Nasal cavity respiratory epithelium epithelial cell of viscerocranial mucosa (primary cell): Measurements from ENCODE around the gene ZNF213. TPM values are rescaled to one million over a fixed set of nuclear protein-coding genes. Genes with fewer than 3 reads are reported as not detected.

Experiments used
- total RNA-seq: library from RNA; depleted of rRNA; stranded (reverse); fragments of >200 nt; gene quantifications from 2 replicates; pipeline ENCODE4 v1.2.3, GENCODE V29; 2014

Gene ZNF213
- 13.7 and 22.8 TPM in 2 replicates for total RNA-seq

DNA sequence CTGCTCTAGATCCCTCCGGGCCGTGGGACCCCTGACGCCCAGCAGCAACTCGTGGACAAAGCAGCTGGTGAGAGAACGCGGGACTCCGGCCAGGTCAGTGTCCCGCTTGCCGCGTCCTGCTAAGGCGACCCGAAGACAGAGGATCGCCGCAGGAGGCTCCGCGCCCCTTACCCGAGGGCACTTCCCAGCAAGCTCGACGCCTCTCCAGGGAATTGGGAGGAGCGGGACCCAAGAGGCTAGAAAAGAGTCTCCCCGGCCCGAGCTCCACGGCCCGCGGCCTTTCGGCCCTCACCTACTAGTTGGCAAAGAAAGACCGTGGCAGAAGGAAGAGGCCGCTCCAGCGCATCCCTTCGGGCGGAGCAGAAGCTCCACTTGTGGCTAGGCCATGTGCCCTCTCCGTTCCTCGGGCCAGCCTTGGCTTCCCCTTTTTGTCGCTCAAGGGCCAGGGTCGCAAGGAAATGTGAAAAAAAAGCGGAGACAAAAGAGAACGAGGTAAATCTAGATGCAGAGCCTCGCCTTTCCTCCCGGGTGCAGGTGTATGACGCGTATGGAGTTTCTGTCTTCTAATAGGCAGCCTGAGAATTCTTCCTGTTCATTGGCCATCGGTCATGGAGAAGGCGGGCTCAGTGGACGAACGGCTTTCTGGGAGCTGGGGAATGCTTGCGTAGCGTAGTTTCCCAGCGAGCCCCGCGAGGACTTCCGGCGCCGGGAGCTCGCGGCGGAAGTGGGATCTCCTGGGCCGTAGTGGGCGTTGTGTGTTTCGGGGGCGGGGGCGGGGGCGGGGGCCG lies at the start of gene ZNF213:
Gene ZNF213 (plus strand): TSS at position 692 of the 788 bp plus-strand sequence. CDS start 2,252 bp downstream, outside the sequence.

GRCh38 chr16:3098459-3099394 lies 36.1 kb upstream of the ZNF213 start, which contains the start of gene ZSCAN10:
TSS of gene ZSCAN10 (minus strand) at chr16:3099294. CDS start at chr16:3092937, 6,357 bp downstream.

DNA sequence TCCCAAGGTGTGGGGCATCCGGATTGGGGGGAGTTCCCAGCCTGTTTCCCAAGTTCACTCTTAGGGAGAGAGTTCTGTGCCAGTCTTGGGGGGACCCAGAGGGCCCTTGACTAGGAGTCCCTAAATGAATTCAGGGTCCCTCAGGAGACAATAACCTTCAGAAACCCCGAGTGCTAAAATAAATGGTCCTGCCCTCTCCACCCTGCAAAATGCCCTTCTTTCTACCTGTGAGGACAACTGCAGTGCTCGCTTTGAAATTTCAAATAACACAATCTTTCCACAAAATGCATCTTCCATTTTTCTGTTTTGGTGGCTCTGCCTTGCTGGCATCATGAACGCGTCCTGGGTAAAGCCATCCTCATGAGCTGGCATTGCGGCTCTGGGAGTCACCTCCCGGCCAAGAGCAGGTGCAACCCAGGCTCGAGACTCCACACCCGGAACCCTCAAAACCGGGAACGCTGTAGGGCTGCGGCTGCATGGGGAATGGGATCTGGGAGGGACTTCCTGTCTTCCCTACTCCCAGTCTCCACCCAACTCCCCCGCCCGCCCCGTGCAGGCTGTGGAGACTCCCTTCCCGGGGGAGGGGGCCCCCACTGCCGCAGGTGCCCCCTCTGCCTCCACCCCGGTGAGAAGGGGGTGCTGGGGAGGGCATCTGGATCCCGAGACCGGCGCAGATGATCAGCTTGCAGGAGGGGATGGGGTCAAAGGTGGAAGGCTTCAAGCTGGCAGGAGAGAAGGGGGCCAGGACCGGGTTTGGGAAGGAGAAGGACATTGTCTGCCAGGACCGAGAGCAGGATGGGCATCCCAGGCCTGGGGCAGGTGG lies 22.6 kb upstream of the ZNF213 start, which contains the start of gene ZNF205:
Gene ZNF205 (plus strand): TSS at position 529 of the 823 bp plus-strand sequence. CDS start 845 bp downstream, outside the sequence.

DNA sequence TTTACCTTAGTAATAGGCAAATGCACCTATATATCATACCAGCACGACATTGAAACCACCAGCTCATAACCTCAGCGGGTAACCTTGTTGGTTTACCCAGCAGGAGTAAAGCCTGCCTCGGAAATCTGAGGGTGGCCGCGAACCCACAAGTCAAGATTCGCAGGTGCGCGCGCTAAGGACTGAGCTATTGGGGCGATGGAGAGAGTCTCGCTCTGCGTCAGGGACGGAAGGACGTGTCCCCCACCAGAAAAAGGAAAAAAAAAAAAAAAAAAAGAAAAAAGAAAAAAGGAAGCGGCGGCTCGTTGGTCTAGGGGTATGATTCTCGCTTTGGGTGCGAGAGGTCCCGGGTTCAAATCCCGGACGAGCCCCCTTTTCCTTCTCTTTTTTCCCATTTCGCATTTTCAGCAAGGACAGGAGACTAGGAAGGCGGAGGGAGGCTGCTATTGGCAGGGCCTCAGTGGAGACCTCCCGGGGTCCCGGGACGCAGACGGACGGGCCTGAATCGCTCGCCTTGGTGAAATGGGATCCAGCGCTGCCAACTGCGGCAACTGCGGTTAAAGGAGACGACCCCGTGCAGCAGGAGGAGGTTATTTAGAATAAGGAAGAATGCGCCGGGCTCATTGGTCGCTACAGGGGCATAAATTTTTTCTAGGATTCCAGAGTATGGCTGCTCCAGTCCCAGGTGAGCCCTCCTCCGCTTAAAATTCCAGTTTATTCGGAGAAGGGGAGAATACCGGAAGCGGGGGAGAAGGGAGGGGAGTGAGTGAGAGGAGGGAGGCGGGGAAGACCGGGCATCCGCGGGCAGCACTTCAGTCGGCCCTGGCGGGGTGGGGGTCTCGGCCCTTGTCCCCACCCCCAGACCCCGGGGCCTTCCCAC lies 53.2 kb downstream of the ZNF213 start, which contains the start of gene OR1F1:
Gene OR1F1 (plus strand): TSS at position 407 of the 877 bp plus-strand sequence.

Other genes with a start within 250 kb of the ZNF213 start
- gene FLYWCH1, start 223.1 kb upstream of the ZNF213 start, total RNA-seq: 84.4 and 111 TPM in 2 replicates
- gene KREMEN2, start 170.8 kb upstream of the ZNF213 start, total RNA-seq: 3.8 and 10.2 TPM in 2 replicates
- gene PAQR4, start 165.7 kb upstream of the ZNF213 start, total RNA-seq: 6.5 and 8.8 TPM in 2 replicates
- 0.34 and 0.50 TPM in 2 replicates for gene PKMYT1, start 154.6 kb upstream of the ZNF213 start, total RNA-seq
- under 0.01 and 0.14 TPM in 2 replicates for gene CLDN9, start 122.1 kb upstream of the ZNF213 start, total RNA-seq
- under 0.01 and 0.14 TPM in 2 replicates for gene CLDN6, start 116.8 kb upstream of the ZNF213 start, total RNA-seq
- 279 and 421 TPM in 2 replicates for gene TNFRSF12A, start 114.7 kb upstream of the ZNF213 start, total RNA-seq
- 2.4 and 9.4 TPM in 2 replicates for gene HCFC1R1, start 111.1 kb upstream of the ZNF213 start, total RNA-seq
- 14.4 and 23.2 TPM in 2 replicates for gene THOC6, start 111.0 kb upstream of the ZNF213 start, total RNA-seq
- 23.3 and 27.3 TPM in 2 replicates for gene BICDL2, start 98.1 kb upstream of the ZNF213 start, total RNA-seq
- gene MMP25, start 88.5 kb upstream of the ZNF213 start, total RNA-seq: 0.21 and 0.34 TPM in 2 replicates
- gene IL32, start 69.4 kb upstream of the ZNF213 start, total RNA-seq: 1.7 and 32.1 TPM in 2 replicates
- not detected in 2 replicates for gene ZSCAN10, start 35.7 kb upstream of the ZNF213 start, total RNA-seq
- gene ZNF205, start 22.4 kb upstream of the ZNF213 start, total RNA-seq: 17.4 and 17.8 TPM in 2 replicates
- 0.14 TPM in 1 of 2 replicates, not detected in the other for gene OR1F1, start 53.2 kb downstream of the ZNF213 start, total RNA-seq
- gene ZNF200, start 100.1 kb downstream of the ZNF213 start, total RNA-seq: 9.9 and 13.7 TPM in 2 replicates
- gene MEFV, start 121.6 kb downstream of the ZNF213 start, total RNA-seq: under 0.01 and 0.07 TPM in 2 replicates
- 55.7 and 64.9 TPM in 2 replicates for gene ZNF263, start 148.5 kb downstream of the ZNF213 start, total RNA-seq
- gene TIGD7, start 170.4 kb downstream of the ZNF213 start, total RNA-seq: 6.0 and 7.9 TPM in 2 replicates
- 25.6 and 36.6 TPM in 2 replicates for gene ZNF75A, start 170.5 kb downstream of the ZNF213 start, total RNA-seq
- not detected in 2 replicates for gene OR2C1, start 220.9 kb downstream of the ZNF213 start, total RNA-seq